Spleen (tissue), 7 donors: ENCODE results near the gene SH3TC2.

Experiments
- CTCF ChIP-seq, 11 experiments: fragments of 200-600 bp in 7 of 11; fragments of 450-650 bp in 4 of 11; sonication (generic) in 4 of 11; IDR thresholded peaks in 8 of 11; conservative IDR thresholded peaks in 3 of 11; 1 replicate in 7 of 11; 2 replicates in 4 of 11; pipeline versions ENCODE4 v1.4.0 to v1.8.0; 2016 to 2021; ENCODE audit warnings: antibody characterized with exemption in 11 of 11, inconsistent platforms in 4 of 11, mild to moderate bottlenecking in 1 of 11
- POLR2A ChIP-seq, 3 donors: fragments of 450-650 bp; IDR thresholded peaks; one replicate each; pipeline ENCODE4 v1.5.1; 2017; ENCODE audit warnings: antibody characterized with exemption in 3 of 3, mild to moderate bottlenecking in 1 of 3
- POLR2AphosphoS5 ChIP-seq, 3 donors: sonication (generic); formaldehyde crosslinking; IDR thresholded peaks; one replicate each; pipeline ENCODE4 v1.5.1; 2017; ENCODE audit warnings: antibody characterized with exemption in 3 of 3
- donor health status: DM: no; HTN: no; CAD: no; lungs with moderate emphysema.
- donor health status: DM: no; HTN: no; CAD: no.
- donor health status: DM: no; HTN: no; CAD: no.

- TF ChIP-seq CTCF (IDR thresholded peaks at IDR 0.05 in 8 of 11, conservative IDR thresholded peaks at IDR 0.05 in 3 of 11) (no peak), POLR2A (IDR thresholded peaks at IDR 0.05) (no peak), POLR2AphosphoS5 (IDR thresholded peaks at IDR 0.05) (no peak)
Observed at GRCh38 chr5:148986636-148987035, 76.2 kb downstream of the SH3TC2 start.
